GM18909 (cell line): ENCODE results near the gene ZNF263.
A peak's percentile ranks its signal among the peaks of the same experiment; 100 is the strongest.

Experiments used
- ATAC-seq: cut with Tn5 transposase; IDR thresholded peaks from one replicate; pipeline ENCODE4 v1.9.1; 2021; ENCODE audit warnings: mild to moderate bottlenecking; ENCODE audit not compliant: unreplicated experiment, poor library complexity

Gene ZNF263

GRCh38 chr16:3282730-3283542, at the start of gene ZNF263:
Gene ZNF263 (plus strand): TSS chr16:3283491. CDS start chr16:3283819, 328 bp downstream.
- ATAC-seq: peak; percentile 80

GRCh38 chr16:3234543-3234856, 48.8 kb upstream of the ZNF263 start:
- no peak for ATAC-seq

DNA sequence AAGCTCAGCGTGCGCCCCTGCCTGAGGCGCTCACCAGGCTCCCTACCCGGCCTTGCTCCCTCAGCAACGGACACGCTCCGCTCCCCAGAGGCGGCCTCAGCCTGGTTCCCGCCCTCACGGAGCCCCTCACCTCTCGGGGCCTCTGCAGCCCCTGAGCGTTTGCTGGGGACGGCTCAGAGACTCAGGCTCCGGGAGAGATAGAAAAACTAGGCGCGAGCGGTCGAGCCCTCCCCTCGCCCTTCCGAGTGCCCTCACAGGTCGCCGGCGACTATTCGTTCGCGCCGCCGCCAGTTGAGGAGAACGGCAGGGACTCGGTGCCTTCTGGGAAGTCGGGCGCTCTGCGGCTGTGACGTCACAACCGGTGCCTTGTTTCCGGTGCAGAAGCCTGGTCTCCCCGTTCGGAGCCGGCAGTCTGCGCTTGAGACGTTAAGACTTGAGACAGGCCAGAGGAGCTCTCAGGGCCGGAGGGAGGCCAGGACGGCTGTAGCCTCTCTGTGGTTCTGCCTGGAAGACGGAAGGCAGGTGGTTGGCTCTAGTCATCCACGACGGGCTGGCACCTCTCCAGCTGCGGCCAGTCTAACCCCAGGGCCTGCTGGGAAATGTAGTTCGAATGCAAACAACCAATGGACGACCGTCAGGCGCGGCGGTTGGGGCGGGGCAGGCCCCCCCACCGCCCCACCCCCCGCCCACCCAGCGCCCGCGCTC, 48.3 kb upstream of the ZNF263 start, which contains the start of gene ZNF200:
ZNF200 (minus strand) TSS at position 302 of the 705 bp plus-strand sequence. CDS start 1,403 bp downstream, outside the sequence.
- peak; percentile 92 for ATAC-seq

GRCh38 chr16:3235856-3236669, 47.2 kb upstream of the ZNF263 start:
- ATAC-seq: no peak

- ATAC-seq: no peak
These were observed 41.5 kb upstream of the ZNF263 start for GRCh38 chr16:3241761-3242160.

DNA sequence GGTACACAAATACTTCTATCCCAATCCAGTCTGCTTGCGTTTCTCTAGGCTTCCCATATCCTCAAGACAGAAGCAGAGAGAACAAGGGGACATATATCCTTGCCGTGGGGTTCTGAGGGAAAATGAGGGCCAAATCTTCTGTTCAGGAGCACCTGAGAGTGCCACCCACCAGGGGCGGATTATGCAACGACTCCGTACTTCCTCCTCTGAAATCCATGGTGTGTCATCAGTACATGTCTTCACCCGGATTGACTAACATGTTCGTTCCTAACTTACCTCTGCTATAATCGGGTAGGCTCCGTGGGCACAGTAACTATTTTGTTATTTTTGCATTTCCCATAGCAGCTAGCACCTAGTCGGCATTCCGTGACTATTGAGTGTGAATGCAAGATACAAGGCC, 40.6 kb upstream of the ZNF263 start:
- no peak for ATAC-seq

DNA sequence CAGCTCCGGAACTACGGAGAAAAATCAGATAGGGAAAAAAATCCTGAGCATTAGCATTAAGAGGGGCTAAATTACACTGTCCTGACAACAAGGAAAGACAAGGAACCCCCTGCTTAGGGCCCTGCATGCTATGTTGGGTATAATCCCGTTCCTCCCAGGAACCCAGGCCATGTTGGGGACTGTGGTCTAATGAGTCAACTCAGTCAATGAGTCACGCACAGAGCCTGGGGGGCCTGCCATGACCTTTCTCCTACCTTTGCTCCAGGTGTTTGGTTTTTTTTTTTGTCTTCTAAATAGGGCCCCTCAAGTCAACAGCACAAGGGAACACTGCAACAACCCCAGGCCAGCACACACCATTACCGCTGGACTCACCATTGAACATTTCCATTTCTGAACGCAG, 39.4 kb upstream of the ZNF263 start:
- ATAC-seq: no peak

GRCh38 chr16:3246002-3246401, 37.3 kb upstream of the ZNF263 start:
- ATAC-seq: no peak

DNA sequence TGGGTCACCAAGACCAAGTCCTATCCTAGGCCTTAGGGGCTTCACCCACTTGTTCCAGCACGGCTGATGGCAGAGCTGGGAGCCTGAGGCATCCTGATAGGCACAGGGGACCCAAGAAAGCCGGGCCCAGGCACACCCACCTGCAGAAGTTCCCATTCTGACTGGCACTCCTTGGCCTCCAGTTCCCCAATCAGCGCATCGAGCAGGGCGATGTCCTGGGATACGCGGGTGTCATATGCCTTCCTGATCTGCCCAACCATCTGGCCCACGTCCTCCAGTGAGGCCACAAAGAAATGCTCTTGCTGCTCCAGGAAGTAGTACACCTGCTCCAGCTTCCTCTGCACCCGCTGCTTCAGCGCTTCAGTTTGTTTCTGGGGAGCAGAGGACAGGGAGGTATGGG, 36.4 kb upstream of the ZNF263 start:
- ATAC-seq: no peak

- no peak for ATAC-seq
These were observed 34.7 kb upstream of the ZNF263 start for GRCh38 chr16:3248596-3248995.

- no peak for ATAC-seq
These were observed 34.3 kb upstream of the ZNF263 start for GRCh38 chr16:3249020-3249419.

GRCh38 chr16:3249451-3249850, 33.8 kb upstream of the ZNF263 start:
- no peak for ATAC-seq

- ATAC-seq: no peak
These were observed 30.3 kb upstream of the ZNF263 start for GRCh38 chr16:3252967-3253366.

GRCh38 chr16:3254309-3254708, 29.0 kb upstream of the ZNF263 start:
- no peak for ATAC-seq

DNA sequence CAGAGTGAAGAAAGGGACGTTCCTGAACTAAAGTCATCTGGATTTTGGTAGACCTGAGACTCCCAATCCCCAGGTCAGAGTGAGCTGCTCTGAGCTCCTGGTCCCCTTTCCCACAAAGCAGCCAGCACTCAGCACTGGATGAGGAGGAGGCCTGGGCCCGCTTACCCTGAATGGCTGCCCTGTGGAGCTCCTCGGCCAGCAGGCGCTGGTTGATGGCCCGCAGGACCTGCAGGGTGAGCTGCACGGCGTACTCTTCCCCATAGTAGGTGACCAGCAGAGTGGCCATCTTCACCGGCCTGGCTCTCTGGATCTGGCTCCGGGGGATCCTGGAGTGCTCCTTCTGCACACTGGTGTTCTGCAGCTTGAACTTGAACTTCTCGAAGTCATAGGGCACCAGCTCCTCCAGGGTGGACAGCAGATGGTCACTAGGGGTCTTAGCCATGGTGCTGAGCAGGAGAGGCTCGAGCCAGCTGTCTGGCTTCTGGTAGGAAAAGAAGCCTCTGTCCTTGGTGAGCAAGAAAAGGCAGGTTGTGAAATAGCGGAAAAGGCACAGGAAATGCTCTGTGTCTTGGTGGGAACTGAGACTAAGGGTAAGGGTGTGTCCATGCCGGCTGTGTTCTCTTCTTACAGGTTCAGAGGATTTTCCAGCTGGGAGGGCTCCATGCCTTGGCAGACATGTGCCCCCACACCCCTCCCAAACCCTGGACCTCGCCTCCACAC, 27.0 kb upstream of the ZNF263 start, which contains the start of gene MEFV:
MEFV (minus strand) TSS at position 488 of the 720 bp plus-strand sequence; CDS start at position 442, 46 bp downstream.
- ATAC-seq: no peak

DNA sequence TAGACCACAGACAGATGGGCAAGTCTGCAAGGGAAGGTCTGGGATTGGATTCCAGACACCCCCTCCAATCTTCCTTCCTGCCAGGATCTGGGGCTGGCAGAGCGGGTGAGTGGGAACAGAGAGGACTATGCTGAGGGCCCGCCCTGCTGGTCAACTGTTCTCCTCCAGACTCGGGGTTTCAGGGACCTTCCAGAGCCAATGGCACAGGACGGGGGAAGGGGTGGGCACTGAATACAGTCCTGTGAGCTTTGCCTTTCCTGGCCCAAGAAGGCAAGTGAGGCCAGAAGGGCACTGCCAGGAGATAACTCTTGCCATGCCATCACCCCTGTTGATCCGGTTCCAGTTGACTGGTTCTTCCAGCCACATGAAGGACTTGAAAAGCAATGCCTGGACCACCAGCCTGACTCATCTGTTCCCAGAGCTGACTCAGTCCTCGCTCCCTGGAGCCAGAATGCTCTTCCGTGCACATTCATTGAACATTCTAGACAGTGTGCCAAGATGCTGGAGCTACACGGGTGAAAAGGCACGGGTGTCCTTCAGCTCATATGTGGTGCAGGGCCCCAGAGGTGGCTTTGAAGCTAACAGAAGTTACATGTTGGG, 26.3 kb upstream of the ZNF263 start:
- no peak for ATAC-seq

DNA sequence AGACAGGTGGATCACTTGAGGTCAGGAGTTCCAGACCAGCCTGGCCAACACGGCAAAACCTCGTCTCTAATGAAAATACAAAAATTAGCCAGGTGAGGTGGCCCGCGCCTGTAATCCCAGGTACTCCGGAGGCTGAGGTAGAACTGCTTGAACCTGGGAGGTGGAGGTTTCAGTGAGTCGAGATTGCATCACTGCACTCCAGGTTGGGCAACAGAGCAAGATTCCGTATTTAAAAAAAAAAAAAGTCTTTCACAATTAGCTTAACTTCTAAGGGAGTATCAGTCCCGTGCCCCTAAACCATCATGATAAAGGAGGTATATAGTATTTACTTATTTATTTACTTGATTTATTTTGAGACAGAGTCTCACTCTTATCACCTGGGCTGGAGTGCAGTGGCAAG, 23.5 kb upstream of the ZNF263 start:
- no peak for ATAC-seq

DNA sequence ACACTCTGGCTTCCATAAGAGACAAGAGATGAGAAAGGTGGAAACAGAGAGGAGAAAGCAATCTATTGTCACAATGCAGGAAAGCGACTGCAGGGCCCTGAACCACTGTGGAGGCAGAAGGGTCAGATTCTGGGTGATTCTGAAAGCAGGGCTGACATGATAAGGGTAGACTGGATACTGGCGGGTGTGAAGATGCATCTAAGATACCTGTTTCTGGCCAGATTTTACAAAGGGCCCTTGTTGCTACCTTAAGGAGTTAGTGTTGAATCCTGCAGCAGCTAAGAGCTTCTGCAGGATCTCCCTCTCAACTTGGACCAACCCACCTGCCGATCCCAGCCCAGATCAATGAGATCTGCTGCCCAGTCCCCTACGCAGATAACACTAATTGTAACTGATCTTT, 20.8 kb upstream of the ZNF263 start:
- ATAC-seq: no peak

GRCh38 chr16:3264137-3265036, 18.9 kb upstream of the ZNF263 start:
- ATAC-seq: peak; percentile 85
